Osteoblast (primary cell): ENCODE data around the gene VASH2. TPM values are rescaled to one million over a fixed set of nuclear protein-coding genes. Genes with fewer than 3 reads are reported as not detected.

Experiments
- DNase-seq: peaks from one replicate; pipeline ENCODE4 v3.0.0; 2011; ENCODE audit warnings: low spot score, mixed read lengths; ENCODE audit not compliant: insufficient read length; ENCODE audit errors: missing footprints
- H2AFZ ChIP-seq: 2 replicates; pipeline ENCODE4 v1.6.0; 2011; ENCODE audit warnings: mild to moderate bottlenecking, low read length
- H3K27ac ChIP-seq: 2 replicates; pipeline ENCODE4 v1.5.1; 2011; ENCODE audit warnings: mild to moderate bottlenecking, low read depth, low read length, moderate library complexity
- H3K27me3 ChIP-seq: 2 replicates; pipeline ENCODE4 v1.6.0; 2012; ENCODE audit warnings: mild to moderate bottlenecking, control low read depth, inconsistent platforms, low read length, moderate library complexity; ENCODE audit not compliant: insufficient read depth
- H3K36me3 ChIP-seq: 2 replicates; pipeline ENCODE4 v1.5.1; 2011; ENCODE audit warnings: mild to moderate bottlenecking, low read length, control low read depth, moderate library complexity; ENCODE audit not compliant: insufficient read depth
- H3K4me1 ChIP-seq: 2 replicates; pipeline ENCODE4 v1.5.1; 2011; ENCODE audit warnings: mild to moderate bottlenecking, low read length, control low read depth, moderate library complexity; ENCODE audit not compliant: insufficient read depth
- H3K4me2 ChIP-seq: 2 replicates; pipeline ENCODE4 v1.6.0; 2011; ENCODE audit warnings: mild to moderate bottlenecking, low read length; ENCODE audit not compliant: insufficient read depth
- H3K4me3 ChIP-seq: fragments of 200-600 bp; sonication (generic); 3 replicates; pipeline ENCODE4 v1.5.1; 2012; ENCODE audit warnings: mild to moderate bottlenecking, low read length, inconsistent platforms; ENCODE audit not compliant: insufficient read depth
- H3K79me2 ChIP-seq: 2 replicates; pipeline ENCODE4 v1.6.0; 2012; ENCODE audit warnings: mild to moderate bottlenecking, low read length, control low read depth, inconsistent platforms; ENCODE audit not compliant: insufficient read depth
- H3K9me3 ChIP-seq: 2 replicates; pipeline ENCODE4 v1.5.1; 2011; ENCODE audit warnings: low read depth, low read length, control low read depth
- H4K20me1 ChIP-seq: 2 replicates; pipeline ENCODE4 v1.6.0; 2012; ENCODE audit warnings: mild to moderate bottlenecking, low read length, control low read depth; ENCODE audit not compliant: insufficient read depth
- total RNA-seq: library from RNA; depleted of rRNA; stranded (reverse); fragments of >200 nt; gene quantifications from 2 replicates; pipeline ENCODE4 v1.2.3, GENCODE V29; 2012
- TF ChIP-seq, protein P1 (sequence below): IDR thresholded peaks from 2 replicates; pipeline ENCODE4 v1.5.1; 2011; ENCODE audit warnings: mild to moderate bottlenecking, low read depth, low read length, moderate library complexity; ENCODE audit errors: extremely low read depth

VASH2 gene
- total RNA-seq, 1 donor, result 1.1 TPM

DNA sequence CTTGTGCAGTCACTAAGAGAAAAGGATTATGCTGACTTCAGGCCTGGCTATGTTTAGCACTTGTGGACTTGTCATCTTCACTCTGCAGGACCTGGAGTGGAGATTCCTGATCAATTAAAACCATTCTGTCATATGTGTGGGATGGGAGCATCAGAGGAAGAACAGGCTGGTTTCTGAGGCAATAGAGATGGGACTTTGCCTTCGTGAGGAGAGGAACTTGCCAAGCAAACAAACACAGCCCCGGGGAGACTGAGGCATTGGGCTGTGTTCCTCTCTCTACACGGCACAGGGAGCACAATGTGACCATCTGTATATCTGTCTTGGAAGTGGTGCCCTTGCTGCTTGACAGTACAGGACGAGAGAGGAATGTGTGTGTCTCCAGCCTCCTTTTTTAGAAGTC is 23.1 kb downstream of the VASH2 start:
- Histone ChIP-seq H3K36me3 (no peaks in the 10 kb centered on the region), H3K79me2 (no peaks in the 10 kb centered on the region), H4K20me1 (no peaks in the 10 kb centered on the region), H3K27me3 (peaks cover 3% of the 10 kb centered on the region), H3K9me3 (no peaks in the 10 kb centered on the region), H3K4me2 (no peak overlapping the region), H3K4me1 (no peaks in the 10 kb centered on the region), H3K27ac (no peak overlapping the region), H3K4me3 (no peak overlapping the region), H2AFZ (no peak overlapping the region)
- DNase-seq, result no peak
- TF ChIP-seq, protein P1, sequence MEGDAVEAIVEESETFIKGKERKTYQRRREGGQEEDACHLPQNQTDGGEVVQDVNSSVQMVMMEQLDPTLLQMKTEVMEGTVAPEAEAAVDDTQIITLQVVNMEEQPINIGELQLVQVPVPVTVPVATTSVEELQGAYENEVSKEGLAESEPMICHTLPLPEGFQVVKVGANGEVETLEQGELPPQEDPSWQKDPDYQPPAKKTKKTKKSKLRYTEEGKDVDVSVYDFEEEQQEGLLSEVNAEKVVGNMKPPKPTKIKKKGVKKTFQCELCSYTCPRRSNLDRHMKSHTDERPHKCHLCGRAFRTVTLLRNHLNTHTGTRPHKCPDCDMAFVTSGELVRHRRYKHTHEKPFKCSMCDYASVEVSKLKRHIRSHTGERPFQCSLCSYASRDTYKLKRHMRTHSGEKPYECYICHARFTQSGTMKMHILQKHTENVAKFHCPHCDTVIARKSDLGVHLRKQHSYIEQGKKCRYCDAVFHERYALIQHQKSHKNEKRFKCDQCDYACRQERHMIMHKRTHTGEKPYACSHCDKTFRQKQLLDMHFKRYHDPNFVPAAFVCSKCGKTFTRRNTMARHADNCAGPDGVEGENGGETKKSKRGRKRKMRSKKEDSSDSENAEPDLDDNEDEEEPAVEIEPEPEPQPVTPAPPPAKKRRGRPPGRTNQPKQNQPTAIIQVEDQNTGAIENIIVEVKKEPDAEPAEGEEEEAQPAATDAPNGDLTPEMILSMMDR, result no peak

DNA sequence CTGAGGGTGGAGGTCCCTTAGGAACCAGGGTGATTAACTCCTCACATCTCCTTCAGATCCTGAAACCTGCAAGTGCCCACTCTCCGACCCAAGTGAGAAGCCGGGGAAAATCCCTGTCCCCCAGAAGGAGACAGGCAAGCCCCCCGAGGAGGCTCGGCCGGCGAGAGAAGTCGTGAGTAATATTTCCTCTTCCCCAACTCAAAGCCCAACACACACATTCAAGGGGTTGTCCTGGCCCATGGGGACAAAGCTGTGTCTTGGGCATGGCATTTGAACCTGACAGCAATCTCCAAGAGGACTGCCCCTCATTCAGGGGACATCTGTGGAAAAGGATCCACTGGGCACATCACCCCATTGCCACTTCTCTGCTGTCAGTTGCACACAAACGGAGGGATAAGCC is 23.6 kb downstream of the VASH2 start:
- Histone ChIP-seq H3K27me3 (peaks cover 3% of the 10 kb centered on the region), H3K4me3 (no peak overlapping the region), H4K20me1 (no peaks in the 10 kb centered on the region), H3K27ac (no peak overlapping the region), H3K36me3 (no peaks in the 10 kb centered on the region), H3K9me3 (no peaks in the 10 kb centered on the region), H3K4me1 (no peaks in the 10 kb centered on the region), H3K79me2 (no peaks in the 10 kb centered on the region), H2AFZ (no peak overlapping the region), H3K4me2 (no peak overlapping the region)
- no peak for DNase-seq
- TF ChIP-seq, protein P1, result no peak

DNA sequence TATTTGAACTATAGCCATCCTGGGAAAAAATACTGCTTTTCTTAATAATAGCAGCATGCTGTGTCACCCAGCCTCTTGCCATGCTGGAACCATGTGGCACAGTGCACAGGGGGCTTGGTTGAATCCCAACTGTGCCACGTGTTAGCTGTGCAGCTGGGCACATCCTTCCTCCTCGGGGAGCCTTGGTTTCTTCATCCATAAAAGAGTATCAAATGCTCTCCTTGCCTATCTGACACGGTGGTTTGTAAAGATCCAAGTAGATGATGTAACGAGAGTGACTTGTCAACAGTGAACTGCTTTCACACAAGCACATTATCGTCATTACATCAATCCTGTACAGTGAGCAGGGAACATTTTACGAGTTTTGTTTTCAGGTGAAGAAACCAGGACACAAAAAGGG is 24.4 kb downstream of the VASH2 start:
- TF ChIP-seq, protein P1, result no peak
- H3K27ac ChIP-seq, result no peak overlapping the region
- H3K36me3 ChIP-seq, result no peaks in the 10 kb centered on the region
- no peaks in the 10 kb centered on the region for H4K20me1 ChIP-seq
- no peaks in the 10 kb centered on the region for H3K9me3 ChIP-seq
- no peak for DNase-seq
- no peaks in the 10 kb centered on the region for H3K4me1 ChIP-seq
- H3K79me2 ChIP-seq, result no peaks in the 10 kb centered on the region
- H2AFZ ChIP-seq, result no peak overlapping the region
- no peak overlapping the region for H3K4me3 ChIP-seq
- H3K27me3 ChIP-seq, result peaks cover 3% of the 10 kb centered on the region
- no peak overlapping the region for H3K4me2 ChIP-seq

DNA sequence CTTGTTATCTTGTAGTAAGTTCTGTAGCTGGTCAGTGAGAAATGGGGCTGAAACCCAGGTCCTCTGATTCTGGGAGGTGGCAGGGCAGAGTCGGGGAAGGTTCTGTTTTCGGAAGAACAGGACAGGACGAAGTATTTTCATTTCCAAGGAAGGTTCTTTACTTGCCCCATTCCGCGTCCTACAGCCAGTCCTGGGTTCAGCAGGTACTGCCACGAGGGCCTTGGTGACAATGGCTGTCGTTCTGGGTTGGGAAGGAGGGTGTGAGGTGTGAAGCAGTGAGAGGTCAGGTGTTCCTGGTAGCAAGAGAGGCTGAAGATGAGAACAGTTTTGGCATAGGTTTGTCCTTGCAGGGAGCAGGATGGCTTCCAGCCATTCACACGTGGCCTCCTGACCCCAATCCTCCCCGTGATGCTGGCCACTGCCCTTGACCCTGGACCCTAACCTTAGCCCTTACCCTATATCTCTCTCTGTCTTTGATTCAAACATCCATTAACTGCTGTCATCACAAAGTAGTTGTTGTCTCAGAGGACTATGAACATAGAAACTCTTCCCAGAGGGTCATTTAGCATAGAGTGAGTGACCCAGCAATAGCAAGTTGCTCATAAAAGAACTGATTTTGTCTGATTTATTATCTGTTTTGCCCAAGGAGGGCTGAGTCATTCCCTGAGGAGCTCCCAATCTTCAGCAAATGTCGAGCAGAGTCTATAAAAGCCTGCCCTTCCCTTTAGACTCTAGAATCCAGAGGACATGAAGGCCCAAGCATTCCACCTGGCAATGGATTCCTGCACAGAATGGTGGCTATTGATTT is 25.0 kb downstream of the VASH2 start:
- Histone ChIP-seq H3K36me3 (no peaks in the 10 kb centered on the region), H3K27me3 (peaks cover 3% of the 10 kb centered on the region), H3K4me1 (peaks cover 3% of the 10 kb centered on the region), H2AFZ (no peak overlapping the region), H3K4me2 (no peak overlapping the region), H3K27ac (no peak overlapping the region), H3K4me3 (no peak overlapping the region), H4K20me1 (no peaks in the 10 kb centered on the region), H3K79me2 (no peaks in the 10 kb centered on the region), H3K9me3 (no peaks in the 10 kb centered on the region)
- TF ChIP-seq, protein P1, result no peak
- DNase-seq, result no peak
